ENCODE measurements around the gene STX12.
"Not testable (repeated sequence)": the region's sequence is repeated elsewhere in the genome, so short reads cannot be mapped to it uniquely, and the experiment has no call there.

Gene STX12

DNA sequence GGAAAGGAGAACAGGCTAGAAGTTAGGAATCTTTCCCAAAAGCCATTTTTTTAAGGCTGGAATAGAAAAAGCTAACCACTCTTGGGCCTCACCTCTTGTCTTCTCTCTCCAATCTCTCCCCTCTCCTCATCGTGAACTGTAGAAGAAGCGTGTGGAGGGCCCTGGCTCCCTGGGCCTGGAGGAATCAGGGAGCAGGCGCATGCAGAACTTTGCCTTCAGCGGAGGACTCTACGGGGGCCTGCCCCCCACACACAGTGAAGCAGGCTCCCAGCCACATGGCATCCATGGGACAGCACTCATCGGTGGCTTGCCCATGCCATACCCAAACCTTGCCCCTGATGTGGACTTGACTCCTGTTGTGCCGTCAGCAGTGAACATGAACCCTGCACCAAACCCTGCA lies 76.9 kb downstream of the STX12 start:
- no peak for DNase-seq (ENCODE audit: low read depth)
- H3K4me3 ChIP-seq (ENCODE audit: low read depth, low read length), result no peak overlapping the region
- TF ChIP-seq, protein P1, sequence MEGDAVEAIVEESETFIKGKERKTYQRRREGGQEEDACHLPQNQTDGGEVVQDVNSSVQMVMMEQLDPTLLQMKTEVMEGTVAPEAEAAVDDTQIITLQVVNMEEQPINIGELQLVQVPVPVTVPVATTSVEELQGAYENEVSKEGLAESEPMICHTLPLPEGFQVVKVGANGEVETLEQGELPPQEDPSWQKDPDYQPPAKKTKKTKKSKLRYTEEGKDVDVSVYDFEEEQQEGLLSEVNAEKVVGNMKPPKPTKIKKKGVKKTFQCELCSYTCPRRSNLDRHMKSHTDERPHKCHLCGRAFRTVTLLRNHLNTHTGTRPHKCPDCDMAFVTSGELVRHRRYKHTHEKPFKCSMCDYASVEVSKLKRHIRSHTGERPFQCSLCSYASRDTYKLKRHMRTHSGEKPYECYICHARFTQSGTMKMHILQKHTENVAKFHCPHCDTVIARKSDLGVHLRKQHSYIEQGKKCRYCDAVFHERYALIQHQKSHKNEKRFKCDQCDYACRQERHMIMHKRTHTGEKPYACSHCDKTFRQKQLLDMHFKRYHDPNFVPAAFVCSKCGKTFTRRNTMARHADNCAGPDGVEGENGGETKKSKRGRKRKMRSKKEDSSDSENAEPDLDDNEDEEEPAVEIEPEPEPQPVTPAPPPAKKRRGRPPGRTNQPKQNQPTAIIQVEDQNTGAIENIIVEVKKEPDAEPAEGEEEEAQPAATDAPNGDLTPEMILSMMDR (conservative IDR thresholded peaks at IDR 0.05; ENCODE audit: low read depth, low read length), result no peak

DNA sequence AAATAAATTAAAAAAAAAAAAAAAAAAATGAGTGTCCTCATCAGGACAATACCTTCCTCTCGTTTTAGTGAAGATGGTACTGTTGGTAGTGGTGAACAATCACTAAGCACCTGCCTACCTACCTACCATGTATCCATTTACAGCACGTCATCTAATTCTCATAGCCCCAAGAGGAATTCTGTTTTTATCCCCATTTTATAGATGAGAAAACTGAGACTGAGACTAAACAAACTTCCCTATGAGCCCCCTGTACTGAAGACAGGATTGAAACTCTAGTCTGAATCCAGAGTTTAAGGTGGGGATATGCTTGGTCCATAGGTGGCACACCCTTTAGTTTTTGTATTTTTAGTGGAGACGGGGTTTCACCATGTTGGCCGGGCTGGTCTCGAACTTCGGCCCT lies 82.1 kb downstream of the STX12 start:
- H3K4me3 ChIP-seq (ENCODE audit: low read depth, low read length), result no peak overlapping the region
- TF ChIP-seq, protein P1 (conservative IDR thresholded peaks at IDR 0.05; ENCODE audit: low read depth, low read length), result no peak
- no peak for DNase-seq (ENCODE audit: low read depth)

DNA sequence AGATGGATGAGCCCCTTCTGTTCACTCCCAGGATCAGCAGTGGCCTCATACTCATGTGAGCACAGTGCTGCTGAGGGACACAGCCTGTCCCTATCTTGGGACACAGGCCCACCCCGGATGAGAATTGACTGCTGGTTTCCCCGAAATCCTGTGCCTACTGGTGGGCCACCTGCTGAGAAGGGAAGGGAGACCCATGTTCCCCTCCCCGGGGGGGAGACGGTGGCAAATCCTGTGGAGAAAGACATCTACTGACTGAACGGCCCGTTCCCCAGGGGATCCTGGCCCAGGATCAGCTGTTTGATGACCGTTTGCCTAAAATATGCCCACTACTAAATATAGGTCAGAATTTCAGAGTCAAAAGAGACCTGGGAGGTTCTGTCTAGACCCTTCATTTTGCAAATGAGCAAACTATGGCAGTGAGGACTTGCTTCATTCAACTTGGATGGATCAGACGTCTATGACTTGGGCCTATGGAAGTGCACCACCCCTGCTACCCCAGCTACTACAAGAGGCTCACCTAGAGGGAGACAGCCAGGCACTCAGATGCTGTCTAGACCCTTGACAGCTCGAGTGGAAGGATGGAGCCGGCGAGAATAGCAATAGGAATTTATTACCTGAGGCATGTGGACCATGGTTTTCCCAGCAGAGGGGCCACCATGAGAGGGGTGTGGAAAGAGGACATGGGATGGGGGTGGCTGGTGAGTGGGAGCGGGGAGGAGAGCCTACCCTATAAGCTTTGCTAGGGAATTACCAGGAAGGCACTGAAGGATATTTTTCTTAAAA lies 83.7 kb downstream of the STX12 start:
- DNase-seq (ENCODE audit: low read depth), result no peak
- TF ChIP-seq, protein P1 (conservative IDR thresholded peaks at IDR 0.05; ENCODE audit: low read depth, low read length), result no peak
- H3K4me3 ChIP-seq (ENCODE audit: low read depth, low read length), result no peak overlapping the region

DNA sequence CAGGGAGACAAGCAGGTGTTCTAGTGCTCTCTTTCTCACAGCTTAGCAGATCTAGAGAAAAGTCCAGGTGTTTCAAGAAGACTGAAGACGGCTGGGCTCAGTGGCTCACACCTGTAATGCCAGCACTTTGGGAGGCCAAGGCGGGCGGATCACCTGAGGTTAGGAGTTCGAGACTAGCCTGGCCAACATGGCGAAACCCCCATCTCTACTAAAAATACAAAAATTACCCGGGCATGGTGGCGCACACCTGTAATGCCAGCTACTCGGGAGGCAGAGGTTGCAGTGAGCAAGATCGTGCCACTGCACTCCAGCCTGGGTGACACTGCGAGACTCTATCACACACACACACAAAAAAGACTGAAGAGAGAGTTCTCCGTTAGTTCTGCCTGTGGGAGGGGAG lies 84.5 kb downstream of the STX12 start:
- H3K4me3 ChIP-seq (ENCODE audit: low read depth, low read length); DNase-seq (ENCODE audit: low read depth): not testable (repeated sequence)

DNA sequence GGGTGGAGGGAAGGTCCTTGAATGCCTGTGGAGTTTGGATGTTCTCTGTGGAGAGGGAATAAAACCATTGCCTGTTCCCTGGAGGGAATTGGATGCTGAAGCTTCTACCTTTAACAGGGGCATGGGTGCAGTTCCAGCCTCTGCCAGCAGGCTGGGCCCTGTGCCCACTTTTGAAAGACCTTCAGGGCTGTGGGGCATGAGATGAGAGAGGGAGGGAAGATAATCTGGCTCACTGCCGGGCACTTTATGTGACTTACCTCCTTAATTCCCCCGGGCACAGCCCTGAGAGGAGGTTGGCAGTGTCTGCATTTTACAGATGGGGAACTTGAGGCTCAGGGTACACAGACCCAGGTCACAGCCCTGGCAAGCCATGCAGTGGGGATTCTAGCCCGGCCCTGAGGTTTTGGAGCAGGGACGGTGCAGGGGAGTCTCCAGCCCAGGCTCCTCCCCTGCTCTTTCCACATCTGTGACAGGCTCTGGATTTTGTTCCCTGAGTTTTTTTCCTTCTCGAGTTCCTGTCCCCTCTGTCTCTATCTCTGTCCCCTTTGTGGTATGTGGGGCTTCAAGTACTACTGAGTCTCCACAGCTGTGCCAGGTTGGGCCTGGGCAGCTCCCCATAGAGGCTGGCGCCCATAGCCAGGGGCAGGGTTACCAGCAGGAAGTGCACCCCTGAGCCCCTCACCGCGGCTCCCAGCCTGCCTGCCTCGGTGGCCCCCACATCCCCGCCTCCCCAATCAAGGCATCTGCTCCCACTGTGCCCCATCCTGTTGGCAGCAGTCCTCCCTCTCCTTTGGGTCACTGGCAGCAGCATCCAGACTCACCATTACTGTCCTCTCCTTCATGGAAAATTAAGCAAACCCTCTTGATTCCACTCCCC lies 85.3 kb downstream of the STX12 start:
- peak; percentile 89 for DNase-seq (ENCODE audit: low read depth)
- TF ChIP-seq, protein P1 (conservative IDR thresholded peaks at IDR 0.05; ENCODE audit: low read depth, low read length), result peak; percentile 99
- H3K4me3 ChIP-seq (ENCODE audit: low read depth, low read length), result peak overlapping the region; percentile 39

DNA sequence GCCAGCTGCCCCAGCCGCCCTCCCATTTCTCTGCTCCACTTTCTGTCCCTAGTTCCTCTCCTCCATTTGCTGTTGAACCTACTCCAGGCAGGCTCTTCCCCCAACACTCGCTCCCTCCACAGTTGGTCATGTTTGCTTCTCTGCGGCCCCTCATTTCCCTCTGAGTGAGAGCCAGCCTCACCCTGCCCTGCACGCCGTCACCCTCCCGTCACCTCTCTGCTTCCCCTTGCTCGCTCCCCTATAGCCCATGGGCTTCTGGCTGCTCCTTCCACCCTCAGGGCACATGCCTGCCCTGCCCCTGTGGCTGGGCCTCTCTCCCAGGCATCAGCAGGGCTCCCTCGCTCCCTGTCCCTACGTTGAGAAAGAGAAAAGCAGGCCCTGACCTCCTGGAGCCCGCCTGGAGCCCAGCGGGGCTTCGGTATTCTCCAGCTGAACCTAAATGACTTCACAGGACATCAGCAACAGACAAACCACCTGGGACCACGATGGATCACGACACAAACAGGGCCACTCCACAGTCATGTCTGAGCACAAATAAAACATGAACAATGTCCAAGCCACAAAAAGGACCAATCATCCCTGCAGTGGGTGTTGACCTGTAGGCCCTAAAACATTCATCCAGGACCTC lies 86.0 kb downstream of the STX12 start:
- DNase-seq (ENCODE audit: low read depth), result no peak
- H3K4me3 ChIP-seq (ENCODE audit: low read depth, low read length), result no peak overlapping the region
- TF ChIP-seq, protein P1 (conservative IDR thresholded peaks at IDR 0.05; ENCODE audit: low read depth, low read length), result no peak

DNA sequence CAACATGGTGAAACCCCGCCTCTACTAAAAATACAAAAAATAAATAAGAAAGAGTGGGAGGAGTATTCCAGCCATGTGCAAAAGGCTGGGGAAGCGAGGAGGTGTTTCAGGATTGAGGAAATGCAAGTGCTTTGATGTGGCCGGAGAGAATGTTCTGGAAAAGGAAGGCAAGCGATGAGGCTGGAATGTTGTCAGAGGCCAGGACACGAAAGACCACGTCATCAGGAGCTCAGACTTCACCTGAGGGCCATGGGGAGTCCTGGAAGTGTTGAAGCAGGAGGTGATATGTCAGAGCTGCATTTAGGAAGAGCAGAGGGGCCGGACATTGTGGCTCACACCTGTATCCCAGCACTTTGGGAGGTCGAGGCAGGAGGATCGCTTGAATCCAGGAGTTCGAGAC lies 88.4 kb downstream of the STX12 start:
- TF ChIP-seq, protein P1 (conservative IDR thresholded peaks at IDR 0.05; ENCODE audit: low read depth, low read length), result no peak
- no peak for DNase-seq (ENCODE audit: low read depth)
- no peak overlapping the region for H3K4me3 ChIP-seq (ENCODE audit: low read depth, low read length)

Measured in choroid plexus epithelial cell (primary cell).